Peyer's patch (tissue), 4 donors: ENCODE measurements around the gene POLG2.

Experiments
- CTCF ChIP-seq, 6 experiments: fragments of 450-650 bp in 4 of 6; fragments of 200-600 bp in 2 of 6; sonication (generic) in 1 of 6; IDR thresholded peaks; one replicate each; pipeline ENCODE4 v1.5.1; 2017 to 2019; ENCODE audit warnings: antibody characterized with exemption in 6 of 6, mild to moderate bottlenecking in 3 of 6, moderate library complexity in 1 of 6
- POLR2A ChIP-seq, 2 donors: fragments of 450-650 bp; IDR thresholded peaks; one replicate each; pipeline ENCODE4 v1.5.1; 2017; ENCODE audit warnings: antibody characterized with exemption in 2 of 2, mild to moderate bottlenecking in 2 of 2, moderate library complexity in 2 of 2

GRCh38 chr17:64494121-64494520 is 2.7 kb downstream of the POLG2 start:
- TF ChIP-seq POLR2A (IDR thresholded peaks at IDR 0.05) (no peak), CTCF (IDR thresholded peaks at IDR 0.05) (no peak)
